Activated naive CD8-positive, alpha-beta T cell (primary cell): ENCODE results near the gene CTNNB1.

ENCODE experiments used
- H3K27ac Mint-ChIP-seq: one replicate; pipeline ENCODE4 v1.8.0; 2021; ENCODE audit warnings: mixed read lengths
- H3K27me3 Mint-ChIP-seq: one replicate; pipeline ENCODE4 v1.8.0; 2021; ENCODE audit warnings: mixed read lengths
- H3K36me3 Mint-ChIP-seq: one replicate; pipeline ENCODE4 v1.8.0; 2021; ENCODE audit warnings: mixed read lengths
- H3K4me1 Mint-ChIP-seq: one replicate; pipeline ENCODE4 v1.8.0; 2021; ENCODE audit warnings: low read depth, mixed read lengths
- H3K4me3 Mint-ChIP-seq: one replicate; pipeline ENCODE4 v1.8.0; 2021; ENCODE audit warnings: mild to moderate bottlenecking, mixed read lengths
- H3K9me3 Mint-ChIP-seq: one replicate; pipeline ENCODE4 v1.8.0; 2021; ENCODE audit warnings: low read depth, mixed read lengths

CTNNB1 gene

DNA sequence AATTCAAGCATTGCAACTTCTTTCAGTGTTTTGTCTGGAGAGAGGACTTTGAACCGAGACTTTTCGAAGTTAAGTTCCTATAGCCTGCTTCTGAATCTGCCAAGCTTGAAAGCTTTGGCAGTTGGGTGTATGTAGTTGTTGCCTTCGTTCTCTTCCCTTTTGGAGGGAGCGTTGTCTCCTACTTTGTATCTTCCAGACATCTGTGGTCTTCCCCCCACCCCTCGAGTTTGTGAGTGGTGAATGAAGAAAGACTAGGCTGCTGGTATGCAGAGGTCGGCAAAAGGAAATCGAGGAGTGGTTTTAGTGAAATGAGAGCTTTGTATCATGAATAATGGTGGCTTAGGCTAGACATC, 1.3 kb downstream of the CTNNB1 start:
- peaks cover 3% of the 10 kb centered on the region for H3K27me3 Mint-ChIP-seq
- peak overlapping the region; percentile 91 for H3K27ac Mint-ChIP-seq
- H3K4me1 Mint-ChIP-seq, result peaks cover 51% of the 10 kb centered on the region
- no peaks in the 10 kb centered on the region for H3K9me3 Mint-ChIP-seq
- H3K4me3 Mint-ChIP-seq, result peak overlapping the region; percentile 99
- no peaks in the 10 kb centered on the region for H3K36me3 Mint-ChIP-seq

DNA sequence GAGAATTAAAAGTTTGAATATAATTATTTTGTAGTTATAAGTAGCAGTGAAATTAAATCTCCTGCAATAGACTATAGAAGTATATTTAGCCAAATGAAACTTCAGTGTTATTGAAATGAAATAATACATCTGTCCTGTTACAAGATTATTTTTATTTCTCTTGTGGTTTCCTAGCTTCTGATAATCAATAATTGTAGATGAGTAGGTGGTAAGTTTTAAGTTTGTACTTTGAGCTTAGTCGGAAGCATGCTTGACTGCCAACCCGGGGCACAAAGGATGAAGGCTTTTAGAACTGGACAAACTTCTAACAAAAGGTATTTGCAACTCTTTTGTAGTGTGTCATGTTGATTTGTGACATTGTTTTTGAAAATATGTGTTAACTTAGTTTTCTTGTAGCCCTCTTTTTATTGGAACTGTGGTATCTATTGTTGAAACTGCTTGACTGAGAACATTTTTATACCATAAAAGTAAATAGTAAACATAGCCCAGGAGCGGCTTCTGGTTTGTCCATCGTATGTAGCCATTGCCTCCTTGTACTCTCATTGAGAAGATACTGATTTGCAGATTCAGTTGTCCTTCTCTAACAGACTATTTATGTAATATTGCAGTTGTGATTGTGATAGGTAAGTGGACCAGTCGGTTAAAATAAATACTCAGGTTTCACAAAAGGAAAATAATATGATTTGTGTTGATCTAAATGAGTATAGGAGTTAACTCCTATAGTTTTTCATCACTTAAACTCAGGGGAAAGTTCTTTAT, 2.9 kb downstream of the CTNNB1 start:
- no peaks in the 10 kb centered on the region for H3K36me3 Mint-ChIP-seq
- H3K4me3 Mint-ChIP-seq, result peak overlapping the region; percentile 99
- H3K4me1 Mint-ChIP-seq, result peaks cover 67% of the 10 kb centered on the region
- H3K27ac Mint-ChIP-seq, result peak overlapping the region; percentile 13
- H3K27me3 Mint-ChIP-seq, result no peaks in the 10 kb centered on the region
- H3K9me3 Mint-ChIP-seq, result no peaks in the 10 kb centered on the region

DNA sequence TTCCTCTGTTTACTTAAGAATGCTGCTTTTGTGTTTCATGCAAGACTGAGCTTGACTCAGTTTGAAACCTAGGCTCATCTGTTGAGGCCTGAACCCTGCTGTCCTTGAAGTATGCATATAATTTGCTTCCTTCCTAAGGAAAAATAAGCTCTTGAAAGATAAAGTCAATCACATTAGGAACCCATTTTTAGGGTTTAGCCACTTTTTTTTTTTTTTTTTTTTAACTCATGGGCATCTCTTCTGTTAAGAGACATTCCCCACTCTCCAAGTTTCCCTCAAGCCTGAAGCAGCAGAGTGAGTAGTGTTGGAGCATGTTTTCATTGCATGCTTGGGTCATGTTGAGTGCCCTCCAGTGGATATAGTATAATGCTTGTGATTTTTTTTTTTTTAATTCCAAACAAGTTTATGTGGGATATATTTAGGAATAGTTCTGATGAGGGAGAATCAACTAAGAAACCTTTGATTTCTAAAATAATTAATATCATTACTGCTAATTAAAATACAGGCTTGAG, 3.6 kb downstream of the CTNNB1 start:
- H3K9me3 Mint-ChIP-seq, result no peaks in the 10 kb centered on the region
- no peaks in the 10 kb centered on the region for H3K27me3 Mint-ChIP-seq
- no peaks in the 10 kb centered on the region for H3K36me3 Mint-ChIP-seq
- H3K4me1 Mint-ChIP-seq, result peaks cover 73% of the 10 kb centered on the region
- H3K4me3 Mint-ChIP-seq, result peak overlapping the region; percentile 99
- no peak overlapping the region for H3K27ac Mint-ChIP-seq

DNA sequence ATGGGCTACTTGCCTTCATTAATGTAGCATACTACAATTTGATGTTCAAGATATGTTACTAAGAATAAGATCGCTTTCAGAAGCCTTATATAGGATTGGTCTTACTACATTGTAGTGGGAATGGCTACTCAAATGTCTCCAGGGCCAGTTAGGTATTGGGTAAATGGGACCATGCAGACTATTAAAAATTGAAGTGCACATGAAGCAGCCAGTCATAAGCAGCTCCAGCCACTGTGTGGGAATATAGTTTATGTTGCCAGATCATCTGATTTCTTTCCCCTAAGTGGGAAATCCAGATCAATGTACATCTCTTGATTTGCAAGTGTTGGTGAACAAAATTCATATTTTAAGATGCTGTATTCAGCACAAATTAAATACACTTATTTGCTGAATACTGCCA, 5.1 kb downstream of the CTNNB1 start:
- Mint-ChIP-seq H3K9me3 (no peaks in the 10 kb centered on the region), H3K27me3 (no peaks in the 10 kb centered on the region), H3K4me1 (peaks cover 85% of the 10 kb centered on the region), H3K4me3 (peak overlapping the region; percentile 42), H3K27ac (no peak overlapping the region), H3K36me3 (peaks cover 3% of the 10 kb centered on the region)

DNA sequence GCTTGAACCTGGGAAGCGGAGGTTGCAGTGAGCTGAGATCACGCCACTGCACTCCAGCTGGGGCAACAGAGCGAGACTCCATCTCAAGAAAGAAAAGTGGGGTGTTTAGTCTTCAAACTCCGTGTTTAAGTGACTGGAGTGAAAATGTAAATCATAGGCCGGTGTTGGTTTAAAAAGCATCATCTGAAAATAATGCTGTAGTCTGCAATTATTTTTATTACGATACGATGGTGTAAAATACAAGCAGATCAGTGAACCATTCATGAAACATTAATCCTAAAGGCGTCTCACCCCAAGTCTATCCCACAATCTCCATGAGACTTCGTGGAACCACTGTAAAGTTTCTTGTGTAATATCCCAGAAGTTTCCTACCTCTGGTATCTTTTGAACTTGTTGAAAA, 6.3 kb downstream of the CTNNB1 start:
- Mint-ChIP-seq H3K9me3 (no peaks in the 10 kb centered on the region), H3K4me1 (peaks cover 88% of the 10 kb centered on the region), H3K27ac (no peak overlapping the region), H3K4me3 (no peak overlapping the region), H3K36me3 (peaks cover 3% of the 10 kb centered on the region), H3K27me3 (no peaks in the 10 kb centered on the region)

DNA sequence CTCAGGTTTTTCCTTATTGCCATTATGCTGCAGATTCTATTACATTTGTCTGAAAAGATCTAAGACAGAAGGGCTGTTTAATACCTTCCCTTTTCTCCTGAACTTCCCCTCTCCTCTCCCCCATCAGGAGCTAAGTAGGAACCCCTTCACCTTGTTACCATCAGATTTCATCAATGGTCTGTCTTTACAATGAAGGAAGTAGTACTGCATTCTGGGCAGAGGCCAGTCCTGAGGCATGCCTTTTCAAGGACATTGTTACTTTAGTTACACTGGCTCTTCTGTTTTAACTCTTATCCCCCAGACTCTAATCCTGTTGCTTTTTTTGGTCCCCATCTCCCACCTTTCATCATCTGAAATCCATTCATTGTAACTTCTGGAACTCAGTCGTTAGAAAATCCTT, 8.1 kb downstream of the CTNNB1 start:
- Mint-ChIP-seq H3K4me3 (peak overlapping the region; percentile 30), H3K36me3 (peaks cover 7% of the 10 kb centered on the region)

DNA sequence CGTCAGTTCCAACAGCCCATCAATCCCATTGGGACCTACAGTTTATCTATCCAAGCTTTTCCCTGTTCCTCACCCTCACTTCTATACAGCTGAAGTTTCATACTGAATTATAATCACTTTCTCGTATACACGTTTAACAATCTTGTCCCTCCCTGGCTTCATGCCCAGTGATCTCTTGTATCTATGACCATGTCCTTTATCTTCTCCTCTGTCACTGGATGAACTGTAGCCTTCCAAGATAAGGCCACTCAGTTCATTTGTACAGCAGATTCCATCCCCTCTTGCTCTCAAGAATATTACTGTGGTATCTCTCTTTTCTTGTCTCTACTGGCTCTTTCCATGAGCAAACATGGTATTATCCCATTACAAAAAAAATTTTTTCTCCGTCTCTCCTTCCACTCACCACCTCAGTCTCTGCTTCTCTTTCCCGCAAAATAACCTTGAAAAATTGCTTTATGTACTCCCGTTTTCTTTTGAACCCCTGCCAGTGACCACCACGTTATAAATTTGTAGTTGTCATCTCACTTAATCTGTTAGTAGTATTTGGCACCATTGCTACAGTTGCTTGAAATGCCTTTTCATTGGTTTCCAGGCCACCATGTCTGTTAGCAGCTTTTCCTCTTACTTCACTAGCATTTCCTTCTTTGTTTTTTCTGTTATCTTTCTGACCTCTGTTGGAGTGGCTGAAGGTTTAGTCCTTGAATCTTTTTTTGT, 9.4 kb downstream of the CTNNB1 start:
- Mint-ChIP-seq H3K4me1 (peaks cover 84% of the 10 kb centered on the region), H3K4me3 (peak overlapping the region; percentile 12), H3K27me3 (no peaks in the 10 kb centered on the region), H3K36me3 (peaks cover 7% of the 10 kb centered on the region), H3K9me3 (no peaks in the 10 kb centered on the region), H3K27ac (peak overlapping the region; percentile 62)

More for the DNA sequence above, 8.1 kb downstream of the CTNNB1 start:
- Mint-ChIP-seq H3K27me3 (no peaks in the 10 kb centered on the region), H3K27ac (peak overlapping the region; percentile 62), H3K9me3 (no peaks in the 10 kb centered on the region), H3K4me1 (peaks cover 84% of the 10 kb centered on the region)

DNA sequence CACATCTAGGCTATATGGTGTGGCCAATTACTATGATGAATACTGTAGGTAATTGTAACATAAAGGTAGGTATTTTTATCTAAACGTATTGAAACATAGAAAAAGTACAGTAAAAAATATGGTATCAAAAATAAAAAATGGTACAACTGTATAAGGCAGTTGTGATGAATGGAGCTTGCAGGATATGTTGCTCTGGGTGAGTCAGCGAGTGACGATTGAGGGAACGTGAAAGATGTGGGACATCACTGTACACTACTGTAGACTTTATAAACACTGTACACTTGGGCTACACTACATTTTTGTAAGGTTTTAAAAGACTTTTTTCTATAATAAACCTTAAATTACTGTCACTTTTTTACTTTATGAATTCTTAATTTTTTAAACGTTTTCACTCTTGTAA, 10.3 kb downstream of the CTNNB1 start:
- H3K4me1 Mint-ChIP-seq, result peaks cover 84% of the 10 kb centered on the region
- H3K36me3 Mint-ChIP-seq, result peaks cover 7% of the 10 kb centered on the region
- no peak overlapping the region for H3K4me3 Mint-ChIP-seq
- no peaks in the 10 kb centered on the region for H3K27me3 Mint-ChIP-seq
- no peaks in the 10 kb centered on the region for H3K9me3 Mint-ChIP-seq
- peak overlapping the region; percentile 58 for H3K27ac Mint-ChIP-seq

DNA sequence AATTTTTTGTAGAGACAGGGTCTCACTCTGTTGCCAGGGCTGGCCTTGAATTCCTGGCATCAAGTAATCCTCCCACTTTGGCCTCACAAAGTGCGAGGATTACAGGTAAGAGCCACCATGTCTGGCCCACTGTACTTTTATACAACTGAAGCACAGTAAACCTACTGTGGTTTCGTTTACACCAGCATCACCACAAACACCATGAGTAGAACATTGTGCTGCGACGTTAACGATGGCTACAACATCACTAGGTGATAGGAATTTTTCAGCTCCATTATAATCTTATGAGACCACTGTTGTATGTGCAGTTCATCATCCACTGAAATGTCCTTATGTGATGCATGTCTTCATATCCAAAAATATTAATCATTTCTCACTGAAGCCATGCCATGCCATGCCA, 11.7 kb downstream of the CTNNB1 start:
- H3K27ac Mint-ChIP-seq, result no peak overlapping the region
- no peak overlapping the region for H3K4me3 Mint-ChIP-seq
- peaks cover 81% of the 10 kb centered on the region for H3K4me1 Mint-ChIP-seq
- H3K27me3 Mint-ChIP-seq, result no peaks in the 10 kb centered on the region
- H3K9me3 Mint-ChIP-seq, result no peaks in the 10 kb centered on the region
- H3K36me3 Mint-ChIP-seq, result peaks cover 7% of the 10 kb centered on the region

DNA sequence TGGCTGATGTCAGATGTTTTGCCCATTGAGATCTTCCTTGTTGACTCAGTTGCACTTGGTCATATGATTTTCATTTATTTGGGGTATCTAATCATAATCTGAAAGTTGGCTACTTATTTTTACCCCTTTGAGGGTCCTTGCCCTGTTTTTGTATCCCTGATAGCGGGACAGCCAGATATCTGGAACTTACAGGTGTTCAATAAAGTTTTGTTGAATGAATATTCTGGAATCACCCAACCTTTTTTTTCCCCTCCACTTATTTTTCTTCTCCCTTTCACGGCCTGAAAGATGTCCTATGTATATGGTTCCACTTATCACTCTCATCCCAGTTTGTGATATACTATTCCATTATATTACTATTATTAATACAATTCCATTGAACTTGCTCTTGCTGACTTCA, 12.8 kb downstream of the CTNNB1 start:
- no peaks in the 10 kb centered on the region for H3K9me3 Mint-ChIP-seq
- H3K4me1 Mint-ChIP-seq, result peaks cover 80% of the 10 kb centered on the region
- peaks cover 7% of the 10 kb centered on the region for H3K36me3 Mint-ChIP-seq
- no peak overlapping the region for H3K4me3 Mint-ChIP-seq
- no peaks in the 10 kb centered on the region for H3K27me3 Mint-ChIP-seq
- H3K27ac Mint-ChIP-seq, result peak overlapping the region; percentile 42

DNA sequence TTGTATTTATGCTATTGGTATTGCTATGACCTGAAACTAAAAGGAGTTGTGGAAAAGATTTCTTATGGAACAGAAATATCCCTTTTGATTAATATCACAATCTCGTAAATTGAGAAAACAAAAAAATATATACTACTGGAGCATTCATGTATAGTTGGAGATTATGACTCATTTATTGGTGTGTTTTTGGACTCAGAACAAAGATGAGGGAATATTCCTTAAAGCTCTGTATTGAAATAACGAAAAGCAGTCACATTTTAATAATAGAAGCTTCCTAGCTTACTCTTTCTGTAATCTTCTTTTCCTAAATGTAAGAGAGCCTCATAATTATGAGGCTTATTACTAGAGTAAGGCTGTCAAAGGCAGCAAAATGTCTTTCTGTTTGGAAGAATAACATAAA, 14.3 kb downstream of the CTNNB1 start:
- H3K4me3 Mint-ChIP-seq, result peak overlapping the region; percentile 12
- H3K4me1 Mint-ChIP-seq, result peaks cover 77% of the 10 kb centered on the region
- H3K27ac Mint-ChIP-seq, result peak overlapping the region; percentile 36

DNA sequence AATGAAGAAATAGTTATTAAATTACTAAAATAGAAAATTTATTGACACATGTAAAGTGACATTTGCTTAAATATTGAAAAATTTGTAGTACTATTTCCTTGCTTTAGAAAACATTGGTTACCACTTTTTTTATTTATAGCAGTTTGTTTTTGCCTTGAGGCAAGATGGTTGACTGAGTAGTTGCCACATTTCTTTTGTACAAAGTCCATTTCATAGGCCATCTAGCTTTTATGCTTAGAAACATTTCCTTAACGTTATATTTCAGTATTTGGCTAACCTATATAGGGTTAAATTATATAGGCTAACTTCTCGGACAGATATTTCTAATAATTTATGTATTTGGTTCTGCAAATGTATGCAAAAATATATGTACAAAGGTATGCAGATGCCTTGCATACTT, 17.1 kb downstream of the CTNNB1 start:
- Mint-ChIP-seq H3K9me3 (no peaks in the 10 kb centered on the region), H3K4me1 (peaks cover 89% of the 10 kb centered on the region), H3K36me3 (peaks cover under 1% of the 10 kb centered on the region), H3K27ac (no peak overlapping the region), H3K27me3 (no peaks in the 10 kb centered on the region), H3K4me3 (no peak overlapping the region)

More for the DNA sequence above, 14.3 kb downstream of the CTNNB1 start:
- H3K9me3 Mint-ChIP-seq, result no peaks in the 10 kb centered on the region
- H3K36me3 Mint-ChIP-seq, result peaks cover 7% of the 10 kb centered on the region
- no peaks in the 10 kb centered on the region for H3K27me3 Mint-ChIP-seq

DNA sequence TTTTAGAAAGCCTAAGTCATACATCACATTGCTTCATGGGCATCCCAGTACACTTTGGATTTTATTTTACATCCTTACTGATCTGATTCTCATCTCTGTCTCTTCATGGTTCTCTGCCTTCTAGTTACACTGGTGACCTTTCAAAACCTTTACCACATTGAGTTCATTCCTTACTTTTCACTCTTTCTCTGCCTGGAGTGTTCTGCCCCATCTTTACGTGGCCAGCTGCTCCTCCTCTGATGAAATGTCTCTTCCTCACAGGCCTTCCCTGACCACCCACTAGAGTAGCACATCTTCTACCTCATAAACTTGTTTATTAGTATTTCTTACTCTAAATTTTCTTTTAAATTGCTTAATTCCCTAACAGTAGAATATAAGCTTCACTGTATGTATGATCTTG, 17.7 kb downstream of the CTNNB1 start:
- Mint-ChIP-seq H3K4me3 (peak overlapping the region; percentile 8), H3K9me3 (no peaks in the 10 kb centered on the region), H3K27ac (peak overlapping the region; percentile 76), H3K4me1 (peaks cover 89% of the 10 kb centered on the region), H3K27me3 (no peaks in the 10 kb centered on the region), H3K36me3 (no peaks in the 10 kb centered on the region)

DNA sequence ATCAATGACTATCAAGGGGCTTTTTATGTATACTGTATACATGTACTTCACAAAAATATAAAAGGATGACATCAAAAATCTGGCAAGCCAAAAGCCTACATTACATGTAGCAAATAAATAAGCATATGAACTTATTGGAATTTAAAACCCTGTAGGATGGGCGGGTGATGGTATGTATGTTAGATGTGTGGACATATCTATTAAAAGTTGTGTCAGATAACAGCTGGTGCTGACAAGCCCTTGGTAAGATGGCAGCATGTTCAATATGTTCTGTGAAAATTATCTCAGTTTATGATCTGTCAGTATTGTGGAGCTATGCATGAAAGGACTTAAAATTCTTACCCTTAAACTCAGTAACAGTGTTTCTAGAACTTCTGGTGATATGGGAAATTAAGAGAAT, 20.1 kb downstream of the CTNNB1 start:
- Mint-ChIP-seq H3K4me1 (peaks cover 77% of the 10 kb centered on the region), H3K9me3 (no peaks in the 10 kb centered on the region), H3K27me3 (no peaks in the 10 kb centered on the region), H3K4me3 (no peak overlapping the region), H3K27ac (peak overlapping the region; percentile 59), H3K36me3 (peaks cover 4% of the 10 kb centered on the region)

DNA sequence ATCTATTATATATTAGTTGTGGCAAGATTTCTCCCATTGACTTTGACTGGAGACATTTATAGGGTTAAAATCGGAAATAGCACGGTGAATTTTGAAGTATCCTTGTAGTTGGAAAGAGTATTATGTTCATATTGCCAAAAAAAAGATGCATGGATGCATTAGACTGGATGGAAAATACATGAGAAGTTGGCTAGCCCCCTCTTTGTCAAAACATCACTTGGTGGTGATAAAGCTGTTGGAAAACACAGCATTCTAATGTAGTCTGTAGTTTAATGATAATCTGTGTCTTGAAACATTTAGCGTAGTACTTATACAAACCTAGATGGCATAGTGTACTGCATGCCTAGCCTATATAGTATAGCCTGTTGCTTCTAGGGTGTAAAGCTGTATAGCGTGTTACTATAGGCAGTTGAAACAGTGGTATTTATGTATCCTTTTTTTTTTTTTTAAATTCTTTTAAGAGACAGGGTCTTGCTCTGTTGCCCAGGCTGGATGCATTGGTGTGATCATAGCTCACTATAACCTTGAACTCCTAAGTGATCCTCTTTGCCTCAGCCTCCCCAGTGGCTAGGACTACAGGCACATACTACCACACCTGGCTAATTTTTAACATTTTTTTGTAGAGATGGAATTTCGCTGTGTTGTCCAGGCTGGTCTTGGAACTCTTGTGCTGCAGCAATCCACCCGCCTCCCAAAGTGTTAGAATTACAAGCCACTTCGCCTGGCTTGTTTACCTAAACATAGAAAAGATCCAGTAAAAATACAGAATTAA, 21.8 kb downstream of the CTNNB1 start:
- peaks cover 69% of the 10 kb centered on the region for H3K4me1 Mint-ChIP-seq
- H3K27me3 Mint-ChIP-seq, result no peaks in the 10 kb centered on the region
- H3K36me3 Mint-ChIP-seq, result peaks cover 8% of the 10 kb centered on the region
- H3K4me3 Mint-ChIP-seq, result no peak overlapping the region
- H3K9me3 Mint-ChIP-seq, result no peaks in the 10 kb centered on the region
- peak overlapping the region; percentile 66 for H3K27ac Mint-ChIP-seq
